GM19324 (cell line): Measurements from ENCODE around the gene ACP5.
"Not testable (repeated sequence)": the region's sequence is repeated elsewhere in the genome, so short reads cannot be mapped to it uniquely, and the experiment has no call there.

Experiments
- ATAC-seq: cut with Tn5 transposase; IDR thresholded peaks from one replicate; pipeline ENCODE4 v1.9.1; 2021; ENCODE audit warnings: mild to moderate bottlenecking, moderate library complexity; ENCODE audit not compliant: unreplicated experiment, low FRiP score

Gene ACP5

GRCh38 chr19:11577451-11578257 lies at the start of gene ACP5:
Gene ACP5 (minus strand): TSS chr19:11577645. CDS start chr19:11577317, 328 bp downstream.
- no peak for ATAC-seq

- no peak for ATAC-seq
Measured at GRCh38 chr19:11626252-11626651, 48.8 kb upstream of the ACP5 start.

GRCh38 chr19:11624069-11624463 lies 46.6 kb upstream of the ACP5 start:
- no peak for ATAC-seq

- not testable (repeated sequence) for ATAC-seq
Measured at GRCh38 chr19:11622401-11622800, 45.0 kb upstream of the ACP5 start.

- ATAC-seq: no peak
Measured at GRCh38 chr19:11620553-11620952, 43.1 kb upstream of the ACP5 start.

- no peak for ATAC-seq
Measured at GRCh38 chr19:11617180-11618062, 40.0 kb upstream of the ACP5 start.

GRCh38 chr19:11612816-11613511 lies 35.5 kb upstream of the ACP5 start:
- ATAC-seq: no peak

DNA sequence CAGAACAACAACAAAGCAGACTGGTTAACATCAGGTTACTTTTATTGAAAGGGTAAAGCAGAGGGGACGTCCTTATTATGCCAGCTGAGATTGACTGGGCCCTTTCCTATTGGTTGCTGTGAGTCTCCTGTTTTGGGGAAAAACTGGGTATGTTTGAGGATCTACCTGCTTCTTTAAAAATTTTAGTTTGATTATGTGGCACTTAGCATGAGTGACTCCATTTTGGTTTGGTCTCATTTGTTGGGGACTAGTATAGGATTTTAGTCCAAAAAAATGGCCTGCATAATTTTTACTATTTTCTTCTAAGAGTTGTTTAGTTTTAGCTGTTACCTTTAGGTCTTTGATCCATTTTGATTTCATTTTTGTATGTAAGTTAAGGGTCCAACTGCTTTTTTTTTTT lies 34.3 kb upstream of the ACP5 start:
- no peak for ATAC-seq

DNA sequence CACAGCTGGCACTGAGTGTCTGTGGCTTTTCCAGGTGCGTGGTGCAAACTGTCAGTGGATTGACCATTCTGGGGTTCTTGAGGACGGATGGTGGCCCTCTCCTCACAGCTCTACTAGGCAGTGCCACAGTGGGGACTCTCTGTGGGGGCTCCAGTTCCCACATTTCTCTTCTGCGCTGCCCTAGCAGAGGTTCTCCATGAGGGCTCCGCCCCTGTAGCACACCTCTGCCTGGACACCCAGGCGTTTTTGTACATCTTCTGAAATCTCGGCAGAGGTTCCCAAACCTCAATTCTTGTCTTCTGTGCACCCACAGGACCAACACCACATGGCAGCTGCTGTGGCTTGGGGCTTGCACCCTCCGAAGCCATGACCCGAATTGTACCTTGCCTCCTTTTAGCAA lies 29.0 kb upstream of the ACP5 start:
- ATAC-seq: no peak

- not testable (repeated sequence) for ATAC-seq
Measured at GRCh38 chr19:11599704-11600103, 22.3 kb upstream of the ACP5 start.

- ATAC-seq: no peak
Measured at GRCh38 chr19:11598746-11599145, 21.3 kb upstream of the ACP5 start.

GRCh38 chr19:11598103-11598483 lies 20.6 kb upstream of the ACP5 start:
- no peak for ATAC-seq

- ATAC-seq: peak; percentile 98
Measured at GRCh38 chr19:11597202-11598102, 20.0 kb upstream of the ACP5 start, which contains the start of gene ZNF627. Gene ZNF627 (plus strand): TSS chr19:11597483. CDS start chr19:11597628, 145 bp downstream.

DNA sequence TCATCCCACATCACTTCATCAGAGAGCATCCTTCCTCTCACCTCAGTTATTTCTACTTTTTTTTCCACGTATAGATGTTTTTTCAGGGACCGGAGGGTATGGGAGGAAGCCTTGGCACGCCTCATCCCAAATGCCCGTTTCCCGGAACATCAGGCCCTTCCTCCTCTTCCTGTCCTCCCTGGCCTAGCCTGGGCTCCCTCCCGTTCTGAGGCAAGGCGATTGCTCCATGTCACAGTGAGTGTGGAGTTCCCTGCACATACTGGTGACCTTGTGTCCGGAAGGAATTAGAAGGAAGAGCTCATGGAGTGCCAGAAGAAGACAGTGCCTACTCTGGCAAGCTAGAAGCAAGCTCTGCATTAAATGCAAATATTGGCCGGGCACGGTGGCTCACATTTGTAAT lies 18.7 kb upstream of the ACP5 start:
- no peak for ATAC-seq

GRCh38 chr19:11594084-11594483 lies 16.6 kb upstream of the ACP5 start:
- ATAC-seq: no peak

GRCh38 chr19:11587975-11588631 lies 10.7 kb upstream of the ACP5 start:
- no peak for ATAC-seq

DNA sequence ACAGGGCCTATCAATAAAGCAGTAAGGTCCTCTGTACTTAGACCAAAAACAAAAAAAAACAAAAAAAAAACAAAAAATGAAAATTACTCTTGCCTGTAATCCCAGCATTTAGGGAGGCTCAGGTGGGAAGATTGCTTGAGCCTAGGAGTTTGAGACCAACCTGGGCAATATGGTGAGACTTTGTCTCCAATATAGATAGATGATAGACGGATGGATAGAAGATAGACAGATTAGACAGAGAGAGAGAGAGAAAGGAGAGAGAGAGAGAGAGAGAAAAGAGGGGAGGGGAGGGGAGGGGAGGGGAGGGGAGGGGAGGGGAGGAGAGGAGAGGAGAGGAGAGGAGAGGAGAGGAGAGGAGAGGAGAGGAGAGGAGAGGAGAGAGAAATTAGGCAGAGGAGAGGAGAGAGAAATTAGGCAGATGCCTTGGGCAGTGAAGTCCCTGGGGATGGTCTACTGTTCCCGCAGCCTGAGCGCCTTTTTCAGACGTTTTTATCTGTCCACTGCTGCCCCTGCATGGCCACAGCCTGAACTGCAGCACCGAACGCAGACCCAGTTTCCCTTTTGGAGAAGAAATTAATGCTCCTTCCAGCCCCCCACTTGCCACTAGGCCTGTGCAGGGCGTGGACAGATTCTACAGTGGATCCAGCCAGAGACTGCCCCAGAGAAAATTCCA lies 10.0 kb upstream of the ACP5 start:
- ATAC-seq: no peak

- ATAC-seq: no peak
Measured at GRCh38 chr19:11586331-11586730, 8.9 kb upstream of the ACP5 start.

- peak; percentile 68 for ATAC-seq
Measured at GRCh38 chr19:11581740-11582139, 4.3 kb upstream of the ACP5 start.
